Left renal cortex interstitium (tissue), 4 donors: ENCODE measurements around the gene AHR. TPM values are rescaled to one million over a fixed set of nuclear protein-coding genes. Genes with fewer than 3 reads are reported as not detected.

ENCODE experiments used
- DNase-seq, 4 donors: peaks; one replicate each; pipeline ENCODE4 v3.0.0-alpha.2; 2013; ENCODE audit warnings: low read depth in 4 of 4, low spot score in 2 of 4, missing footprints in 1 of 4
- polyA plus RNA-seq, 4 donors: library from polyadenylated mRNA; unstranded; fragments of 120-200 nt; gene quantifications; one replicate each; pipeline ENCODE4 v1.2.1, GENCODE V29; 2013; ENCODE audit not compliant: insufficient read length in 4 of 4

The AHR gene
- polyA plus RNA-seq: 10 to 100 TPM; 29.5 to 55.8 (median 33.5) TPM

DNA sequence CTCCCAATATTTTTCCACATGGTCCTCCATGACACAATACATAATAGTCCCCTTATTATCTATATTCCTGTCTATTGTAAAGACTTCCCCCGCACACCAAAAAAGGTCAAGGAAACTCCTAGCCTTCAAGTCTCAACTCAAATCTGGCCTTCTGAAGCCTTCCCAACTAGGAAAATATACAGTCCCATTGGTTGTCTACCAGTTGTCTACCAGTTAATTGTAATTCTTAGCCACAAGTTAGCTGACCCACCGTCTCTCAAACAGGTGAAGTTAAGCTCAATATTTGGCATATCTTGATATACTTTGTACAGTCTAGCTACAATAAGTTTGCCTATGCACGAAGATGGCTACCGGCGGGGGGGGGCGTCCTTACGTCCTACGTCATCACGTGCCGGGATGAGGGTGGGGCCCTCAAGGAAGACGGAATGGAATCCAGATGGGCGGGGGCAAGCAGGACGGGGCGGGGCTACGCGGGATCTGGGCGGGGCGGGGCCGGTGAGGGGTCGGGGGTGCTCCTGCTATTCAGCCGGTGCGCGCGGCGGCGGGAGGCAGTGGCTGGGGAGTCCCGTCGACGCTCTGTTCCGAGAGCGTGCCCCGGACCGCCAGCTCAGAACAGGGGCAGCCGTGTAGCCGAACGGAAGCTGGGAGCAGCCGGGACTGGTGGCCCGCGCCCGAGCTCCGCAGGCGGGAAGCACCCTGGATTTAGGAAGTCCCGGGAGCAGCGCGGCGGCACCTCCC, at the start of gene AHR:
AHR (plus strand) TSS at position 551 of the 738 bp plus-strand sequence. CDS start 613 bp downstream, outside the sequence.
- peak in 1 of 4 donors; percentile 71 for DNase-seq

DNA sequence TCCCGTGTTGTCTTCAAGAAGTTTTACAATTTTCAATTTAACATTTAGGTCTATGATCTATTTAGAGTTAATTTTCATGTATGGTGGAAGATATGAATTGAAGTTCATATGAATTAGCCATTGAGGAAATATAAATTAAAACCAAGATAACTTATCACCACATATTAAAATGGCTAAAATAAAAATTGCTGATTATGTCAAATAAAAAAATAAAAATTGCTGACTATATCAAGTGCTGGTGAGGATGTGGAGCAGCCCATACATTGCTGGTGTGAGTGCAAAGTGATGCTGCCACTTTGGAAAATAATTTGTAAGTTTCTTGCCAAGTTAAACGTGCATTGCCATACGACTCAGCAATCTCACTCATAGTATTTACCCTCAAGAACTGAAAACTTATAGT, 44.6 kb upstream of the AHR start:
- no peak for DNase-seq

DNA sequence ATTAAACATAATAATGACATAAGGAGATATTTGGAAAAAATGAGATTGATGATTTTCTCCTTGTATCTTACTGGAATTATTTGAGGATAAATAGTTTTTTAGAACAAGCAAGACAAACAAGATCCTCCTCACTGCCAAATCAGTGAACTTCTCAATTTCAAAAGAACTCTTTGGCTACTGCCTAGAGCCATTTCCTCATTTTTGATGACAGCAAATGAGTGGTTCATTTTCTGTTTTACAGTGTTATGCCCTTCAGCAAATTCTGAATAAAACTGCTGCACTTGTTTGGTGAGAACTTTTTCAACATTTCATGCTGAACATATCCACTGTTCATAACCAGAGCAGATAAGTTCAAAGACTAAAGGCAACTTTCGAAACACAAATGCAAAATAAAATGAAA, 42.5 kb upstream of the AHR start:
- no peak for DNase-seq

DNA sequence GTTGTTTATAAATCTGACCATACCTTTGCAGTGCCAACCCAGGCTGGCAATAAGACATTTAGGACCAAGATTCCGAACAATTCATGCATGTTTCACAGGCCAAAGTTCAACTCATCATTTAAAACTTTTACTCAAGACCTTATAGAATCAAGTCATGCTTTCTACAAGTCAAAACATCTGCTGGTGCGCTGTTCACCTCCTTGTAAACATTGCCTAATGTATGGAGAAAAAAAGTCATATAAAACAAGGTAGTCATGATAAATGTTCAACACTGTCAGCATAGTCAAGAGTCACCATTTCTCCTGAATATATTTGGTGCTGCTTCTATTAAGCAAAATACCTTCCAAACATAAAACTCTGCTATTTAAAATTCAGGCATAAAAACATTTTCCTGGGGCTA, 42.1 kb upstream of the AHR start:
- no peak for DNase-seq

DNA sequence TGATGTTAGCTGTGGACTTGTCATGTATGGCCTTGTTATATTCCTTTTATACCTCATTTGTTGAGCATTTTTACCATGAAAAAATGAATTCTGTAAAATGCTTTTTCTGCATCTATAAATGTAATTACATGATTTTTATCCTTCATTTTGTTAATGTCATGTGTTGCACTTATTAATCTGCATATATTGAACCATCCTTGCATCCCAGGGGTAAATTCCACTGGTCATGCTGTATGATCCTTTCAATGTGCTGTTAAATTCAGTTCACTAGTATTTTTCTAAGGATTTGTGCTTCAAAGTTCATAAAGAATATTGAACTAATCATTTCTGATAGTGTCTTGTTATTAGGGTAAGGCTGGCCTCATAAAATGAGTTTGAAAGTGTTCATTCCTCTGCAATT, 31.9 kb upstream of the AHR start:
- no peak for DNase-seq

DNA sequence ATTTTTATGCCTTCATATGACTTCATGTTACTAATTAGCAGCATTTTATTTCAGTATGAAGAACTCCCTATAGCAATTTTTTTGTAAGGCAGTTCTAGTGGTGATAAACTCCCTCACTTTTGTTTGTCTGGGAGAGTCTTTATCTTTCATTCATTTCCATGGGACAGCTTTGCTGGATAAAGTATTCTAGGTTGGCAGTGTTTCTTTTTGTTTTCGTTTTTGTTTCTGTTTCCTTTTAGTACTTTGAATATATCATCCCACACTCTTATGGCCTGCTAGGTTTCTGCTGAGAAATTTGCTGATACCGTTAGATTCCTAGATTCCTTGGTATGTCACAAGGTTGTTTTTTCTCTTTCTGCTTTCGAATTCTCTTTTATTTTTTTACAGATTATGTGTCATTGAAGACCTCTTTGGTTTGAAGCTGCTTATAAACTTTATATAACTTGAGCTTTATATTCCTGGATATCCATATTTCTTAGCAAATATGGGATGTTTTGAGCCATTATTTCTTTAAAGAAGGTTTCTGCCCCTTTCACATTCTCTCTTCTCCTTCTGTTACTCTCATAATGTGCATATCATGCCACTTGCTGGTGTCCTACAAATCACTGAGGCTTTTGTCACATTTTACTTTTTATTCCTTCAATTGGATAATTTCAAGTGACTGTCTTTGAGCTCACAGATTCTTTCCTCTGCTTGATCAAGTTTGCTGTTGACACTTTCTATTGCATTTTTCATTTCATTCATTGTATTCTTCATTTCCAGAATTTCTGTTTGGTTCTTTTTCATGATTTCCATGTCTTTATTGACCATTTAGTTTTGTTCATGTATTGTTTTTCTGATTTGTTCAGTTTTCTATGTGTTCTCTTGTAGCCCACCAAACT, 28.9 kb upstream of the AHR start:
- DNase-seq: no peak

DNA sequence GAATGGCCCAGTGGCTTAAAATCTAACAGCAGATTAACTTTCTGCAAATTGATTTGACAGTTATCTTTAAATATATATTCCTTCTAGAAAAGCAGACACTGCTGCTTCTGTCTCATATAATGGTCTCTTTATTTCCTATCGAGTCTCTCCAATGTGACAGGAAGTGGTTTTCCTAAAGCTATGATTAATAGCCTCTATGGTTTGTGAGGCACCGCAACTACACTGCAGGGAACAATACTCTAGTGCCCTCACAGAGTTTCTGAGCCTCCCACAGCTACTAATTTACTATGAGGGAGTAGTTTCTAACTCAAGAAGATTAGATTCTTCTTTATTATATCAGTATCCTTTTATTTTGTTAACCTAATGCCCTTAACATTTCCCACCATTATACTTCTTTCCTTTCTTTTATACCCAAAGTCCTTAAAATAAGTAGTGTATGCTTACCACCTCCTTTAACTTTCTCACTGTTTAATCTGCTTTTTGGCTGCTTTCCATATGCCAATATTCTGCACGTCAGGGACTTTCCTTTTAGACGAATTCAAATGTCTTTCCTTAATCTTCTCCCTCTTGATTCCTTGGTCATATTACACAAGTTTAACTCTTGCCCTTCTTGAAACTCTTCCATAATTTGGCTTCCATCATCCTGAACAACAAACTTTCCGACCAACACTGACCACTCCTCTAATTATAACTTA, 23.8 kb upstream of the AHR start:
- DNase-seq: no peak

DNA sequence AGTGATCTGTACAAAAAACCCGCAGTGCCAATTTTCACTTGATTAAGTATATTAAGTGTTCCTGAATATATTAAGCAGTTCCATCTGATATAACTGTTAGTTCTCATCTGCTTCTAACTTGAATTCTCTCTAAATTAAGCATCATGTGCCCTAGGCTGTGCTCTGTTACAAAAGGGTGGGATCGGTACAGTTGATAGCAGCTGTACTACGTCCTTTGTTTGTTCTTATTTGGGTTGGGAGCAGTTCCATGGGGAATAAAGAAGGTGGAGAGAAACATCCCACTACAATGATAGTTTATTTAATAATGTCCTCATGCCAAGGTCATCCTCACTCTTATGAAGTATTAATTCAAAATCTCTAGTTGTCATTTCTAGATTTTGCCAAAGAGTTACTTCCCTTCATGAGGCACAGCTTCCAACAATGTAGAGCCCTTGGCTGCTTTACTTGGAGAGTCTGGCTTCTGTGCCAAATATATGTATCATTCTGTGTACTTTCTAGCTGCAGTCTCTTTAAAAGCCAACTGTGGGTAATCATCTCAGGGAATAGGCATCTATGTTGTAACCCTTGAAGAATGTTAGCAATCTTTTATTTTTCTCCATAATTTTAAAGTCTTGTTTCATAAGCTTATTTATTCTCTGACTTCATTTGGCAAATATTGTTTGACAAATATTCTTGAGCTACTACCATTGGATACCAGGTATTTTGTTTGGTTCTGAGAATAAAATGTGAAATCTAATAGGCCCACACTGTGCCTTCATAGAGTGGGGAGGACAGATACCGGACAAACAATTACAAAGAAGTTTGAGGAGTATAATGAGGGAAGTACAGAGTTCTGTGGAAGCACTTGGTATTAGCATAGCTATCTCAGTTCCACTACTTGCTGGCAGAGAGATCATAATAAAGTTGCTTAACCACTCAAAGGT, 22.4 kb upstream of the AHR start:
- DNase-seq: no peak

DNA sequence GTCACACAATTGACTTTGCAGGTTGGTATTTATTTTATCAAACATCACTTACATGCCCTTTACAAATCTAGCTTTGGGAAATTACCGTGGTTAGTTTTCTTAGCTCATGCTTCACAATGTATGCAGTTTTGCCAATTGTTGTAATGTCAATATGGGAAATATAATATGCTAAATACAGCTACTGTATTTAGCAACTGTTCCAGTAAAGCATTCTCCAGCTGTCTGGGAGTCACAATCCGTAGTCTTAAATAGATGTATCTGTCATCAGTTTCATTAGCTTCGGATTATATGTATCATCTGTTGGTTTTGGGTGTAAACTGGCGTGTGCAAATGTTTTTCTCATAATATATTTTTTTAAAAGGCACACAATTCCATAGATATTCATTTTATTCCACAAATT, 19.4 kb upstream of the AHR start:
- no peak for DNase-seq

DNA sequence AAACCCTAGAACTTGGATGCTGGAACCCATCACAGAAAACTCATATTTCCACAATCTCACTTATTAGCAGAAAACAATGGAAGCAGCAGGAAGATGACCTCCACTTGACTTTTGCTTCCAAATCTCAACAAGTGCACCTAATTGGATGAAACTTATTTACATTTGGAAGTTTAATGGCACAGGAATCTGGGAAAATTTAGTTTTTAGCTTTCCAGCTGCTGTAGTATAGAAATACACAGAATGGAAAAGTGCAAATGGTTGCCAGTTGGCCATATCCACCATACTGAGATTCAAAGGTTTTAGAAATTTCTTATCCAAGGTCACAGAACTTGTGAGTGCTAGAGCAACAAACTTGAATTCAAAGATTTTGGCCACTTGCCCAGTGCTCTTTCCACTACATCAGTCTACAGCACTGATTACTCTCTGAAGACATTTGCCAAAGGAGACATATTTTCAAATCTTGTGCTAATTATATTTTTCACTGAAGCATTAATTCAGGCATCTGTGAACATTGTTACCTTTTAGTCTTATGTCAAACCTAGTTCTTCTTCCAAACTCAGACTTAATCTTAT, 9.3 kb upstream of the AHR start:
- no peak for DNase-seq

DNA sequence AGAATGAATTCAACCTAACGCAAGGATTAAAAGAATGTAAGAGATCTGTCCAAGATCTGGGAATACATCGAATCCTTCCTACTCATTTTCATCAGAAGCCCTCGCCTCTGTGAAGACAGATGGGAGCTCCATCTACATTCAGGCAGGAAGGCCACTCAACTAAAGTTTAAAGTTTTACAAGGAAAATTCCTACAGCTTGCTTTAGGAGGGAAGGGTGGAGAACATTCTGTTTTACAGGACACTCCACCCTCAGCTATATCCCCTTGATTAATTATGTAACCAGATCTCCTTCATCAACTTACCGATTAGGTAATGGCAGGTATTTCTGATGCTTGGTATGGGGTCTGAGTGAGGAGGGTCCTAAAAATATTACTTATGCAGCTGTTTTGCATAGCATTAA, 5.6 kb upstream of the AHR start:
- no peak for DNase-seq

DNA sequence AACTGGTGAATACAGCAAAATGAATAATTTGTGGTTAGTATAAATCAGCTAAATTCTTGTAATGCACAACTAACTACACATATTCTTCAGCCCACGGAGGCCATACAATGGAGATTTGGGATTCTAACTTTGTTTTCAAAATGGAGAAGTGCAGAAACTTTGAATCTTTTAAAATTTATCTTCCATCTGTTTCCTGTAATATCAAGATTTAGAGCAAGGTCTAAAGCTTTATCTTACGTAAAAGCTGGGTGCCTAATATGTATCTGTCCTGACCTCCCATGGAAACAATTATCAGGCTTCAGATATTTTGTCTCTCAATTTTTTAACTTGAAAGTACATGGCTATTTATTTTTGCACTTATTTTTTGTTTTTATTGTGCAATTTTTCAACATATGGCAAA, 5.0 kb upstream of the AHR start:
- no peak for DNase-seq

DNA sequence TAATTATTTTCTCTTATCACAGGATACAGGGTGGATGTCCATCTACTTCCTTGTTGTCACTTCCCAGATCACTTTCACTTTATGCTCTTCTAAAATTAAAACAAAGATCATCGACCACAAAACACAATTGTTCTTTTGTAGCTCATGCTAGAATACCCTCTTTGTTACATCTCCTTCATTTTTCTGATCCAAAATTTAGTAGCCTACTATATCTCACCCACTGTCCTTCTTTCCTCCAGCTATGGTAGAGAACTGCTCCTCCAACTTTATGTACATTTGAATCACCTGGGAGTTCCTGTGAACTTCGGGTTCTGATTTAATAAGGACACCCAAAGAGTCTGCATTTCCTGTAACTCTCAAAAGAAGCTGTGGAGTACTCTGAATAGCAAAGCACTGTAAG, 1.2 kb upstream of the AHR start:
- no peak for DNase-seq

DNA sequence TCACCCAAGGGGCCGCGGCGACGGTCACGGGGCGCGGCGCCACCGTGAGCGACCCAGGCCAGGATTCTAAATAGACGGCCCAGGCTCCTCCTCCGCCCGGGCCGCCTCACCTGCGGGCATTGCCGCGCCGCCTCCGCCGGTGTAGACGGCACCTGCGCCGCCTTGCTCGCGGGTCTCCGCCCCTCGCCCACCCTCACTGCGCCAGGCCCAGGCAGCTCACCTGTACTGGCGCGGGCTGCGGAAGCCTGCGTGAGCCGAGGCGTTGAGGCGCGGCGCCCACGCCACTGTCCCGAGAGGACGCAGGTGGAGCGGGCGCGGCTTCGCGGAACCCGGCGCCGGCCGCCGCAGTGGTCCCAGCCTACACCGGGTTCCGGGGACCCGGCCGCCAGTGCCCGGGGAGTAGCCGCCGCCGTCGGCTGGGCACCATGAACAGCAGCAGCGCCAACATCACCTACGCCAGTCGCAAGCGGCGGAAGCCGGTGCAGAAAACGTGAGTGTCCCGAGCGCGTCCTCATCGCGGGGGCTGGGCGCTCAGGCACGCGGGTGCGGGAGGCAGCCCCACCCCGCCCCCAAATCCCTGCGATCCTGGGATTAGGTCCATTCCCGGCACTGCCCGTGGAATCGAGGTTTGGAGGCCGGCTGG, 509 bp downstream of the AHR start:
- peak in 1 of 4 donors; percentile 21 for DNase-seq

DNA sequence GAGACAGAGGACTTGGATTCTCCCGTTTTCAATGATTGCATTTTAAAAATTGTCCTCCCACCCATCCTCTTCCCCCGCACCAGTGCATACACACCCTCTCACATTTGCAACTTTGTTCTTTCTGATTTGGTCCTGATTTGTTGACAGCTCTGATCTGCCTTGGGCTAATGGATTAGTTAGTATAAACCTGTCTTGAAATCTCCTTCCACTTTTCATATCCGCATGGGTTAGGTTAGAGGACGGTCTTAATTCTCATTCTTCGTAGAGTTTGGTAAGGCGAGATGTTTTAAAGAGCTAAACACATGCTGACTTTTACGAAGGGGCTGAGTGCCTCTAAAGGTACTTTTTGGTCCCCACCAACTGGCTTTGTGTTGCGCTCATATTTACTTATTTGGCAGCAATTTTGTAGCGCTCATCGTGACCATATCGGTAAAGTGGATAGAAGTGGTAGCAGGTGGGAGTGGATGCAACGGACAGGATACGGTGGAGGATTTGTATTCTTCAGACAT, 1.1 kb downstream of the AHR start:
- DNase-seq: peak in 1 of 4 donors; percentile 38

DNA sequence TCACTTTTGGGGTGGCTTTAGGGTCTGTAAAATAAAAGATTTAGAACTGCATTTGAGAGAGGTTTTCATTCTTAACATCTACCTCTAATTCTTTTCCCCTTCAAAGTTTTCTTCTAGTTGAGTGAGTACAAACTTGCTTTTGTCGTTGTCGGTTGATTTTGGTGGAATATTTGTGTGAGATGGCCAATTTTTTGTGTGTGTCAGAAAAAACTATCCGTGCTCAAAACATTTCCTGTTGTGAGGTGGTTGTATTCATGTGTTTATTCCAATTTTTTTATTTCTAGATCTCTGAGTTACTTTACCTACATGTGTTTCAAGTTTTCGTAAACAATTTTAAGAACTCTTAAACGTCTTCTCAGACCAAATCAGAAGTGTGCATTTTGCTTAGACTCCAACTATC, 1.6 kb downstream of the AHR start:
- no peak for DNase-seq

DNA sequence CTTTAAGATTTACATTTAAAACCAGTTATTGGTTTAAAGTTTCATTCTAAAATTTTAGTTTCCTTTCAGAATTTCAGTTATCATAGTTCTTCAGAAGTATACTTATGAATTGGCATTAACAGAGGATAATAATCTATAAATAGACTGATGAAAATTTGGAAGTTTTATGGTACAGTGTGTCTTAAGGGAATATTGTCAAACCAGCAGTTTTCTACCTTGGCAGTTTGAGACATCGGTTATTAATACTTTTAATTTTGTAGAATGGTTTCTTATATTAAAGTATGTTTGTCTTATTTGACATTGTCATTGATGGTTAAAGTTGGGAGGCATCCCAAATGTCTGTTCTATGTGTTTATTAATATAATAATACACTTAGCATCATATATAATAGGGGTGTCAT, 2.0 kb downstream of the AHR start:
- no peak for DNase-seq

DNA sequence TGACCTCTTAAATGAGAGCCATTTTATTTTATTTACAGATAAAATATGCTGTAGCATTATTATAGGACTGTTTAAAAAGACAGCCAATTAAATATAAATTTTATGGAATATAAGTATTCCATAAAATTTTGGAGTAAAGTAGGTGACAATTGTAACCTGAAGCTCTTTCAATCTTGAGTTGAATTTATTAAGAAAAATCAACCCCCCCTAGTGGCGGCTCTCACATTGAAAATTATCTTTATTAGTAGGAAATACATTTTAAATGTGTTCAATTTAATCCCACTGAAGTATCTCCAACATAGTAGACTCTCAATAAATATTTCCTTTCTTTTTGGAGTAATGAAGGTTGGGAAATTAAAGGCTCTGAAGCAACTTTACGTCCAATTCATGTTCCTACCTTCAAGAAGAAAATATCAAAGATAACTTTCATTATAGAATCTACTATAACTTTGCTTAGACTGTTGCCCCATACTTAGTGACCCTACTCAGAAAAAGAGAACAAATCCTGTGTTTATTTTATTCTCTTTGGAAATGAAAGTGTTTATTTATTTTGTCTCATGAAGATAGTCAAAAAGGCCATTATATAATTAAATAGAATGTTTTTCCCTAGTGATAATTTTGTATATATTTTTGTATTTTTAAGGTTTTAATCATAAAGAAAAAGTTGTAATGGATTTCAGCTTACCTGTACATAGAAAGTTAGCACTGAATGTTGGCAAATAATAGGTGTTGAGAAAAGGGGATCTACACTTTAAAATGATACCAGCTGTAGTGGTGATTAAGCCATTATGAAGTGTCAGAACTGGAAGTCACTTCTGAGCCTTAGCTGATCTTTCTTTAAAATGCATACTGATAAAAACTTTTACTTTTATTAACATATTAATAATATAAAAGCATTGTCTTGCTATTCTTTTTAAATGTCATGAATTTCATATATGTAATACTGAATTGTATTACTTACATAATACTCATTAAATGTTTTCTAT, 3.3 kb downstream of the AHR start:
- peak in 1 of 4 donors; percentile 24 for DNase-seq
